22Rv1 (cell line): ENCODE data around the gene CGB2.
"Not testable (repeated sequence)": the region's sequence is repeated elsewhere in the genome, so short reads cannot be mapped to it uniquely, and the experiment has no call there.

Experiments
- ZFX ChIP-seq: fragments of 450-650 bp; IDR thresholded peaks from 2 replicates; pipeline ENCODE4 v1.6.1; 2017; ENCODE audit warnings: antibody characterized with exemption, borderline replicate concordance
- TF ChIP-seq, protein P1 (sequence below): fragments of 450-650 bp; IDR thresholded peaks from 2 replicates; pipeline ENCODE4 v1.5.1; 2017; ENCODE audit warnings: mild to moderate bottlenecking

DNA sequence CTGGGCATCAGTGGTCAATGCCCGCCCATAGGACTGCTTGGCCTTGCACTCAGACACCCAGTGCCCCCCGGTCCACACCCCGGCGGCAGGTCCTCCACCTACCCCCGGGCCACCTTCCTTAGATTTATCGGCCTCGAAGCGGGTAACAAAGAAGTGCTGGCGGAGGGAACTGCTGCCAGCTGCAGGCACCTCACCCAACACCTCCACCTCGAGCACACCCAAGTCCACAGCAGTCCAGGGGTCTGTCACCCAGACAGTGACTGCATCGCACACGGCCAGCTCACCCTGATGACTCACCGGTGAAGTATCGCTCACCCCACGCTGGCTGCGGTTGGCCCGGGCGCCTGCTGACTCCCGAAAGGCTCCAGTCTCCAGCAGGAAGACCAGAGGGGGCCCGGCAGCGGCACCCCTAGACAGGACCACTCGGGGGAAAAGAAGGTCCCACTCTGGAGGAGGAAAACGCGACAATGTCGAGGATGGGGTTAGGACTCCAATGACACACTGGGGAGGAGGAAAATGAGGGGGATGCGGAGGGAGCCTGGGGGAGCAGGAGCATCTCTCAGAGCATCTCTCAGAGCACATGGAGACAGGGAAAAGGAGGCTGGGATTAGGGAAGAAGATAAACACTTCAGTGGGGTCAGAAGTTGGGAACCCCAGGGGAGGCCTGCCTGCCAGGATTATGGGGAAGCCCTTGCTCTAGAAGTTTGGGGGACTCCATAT lies 7.0 kb downstream of the CGB2 start:
- TF ChIP-seq, protein P1, sequence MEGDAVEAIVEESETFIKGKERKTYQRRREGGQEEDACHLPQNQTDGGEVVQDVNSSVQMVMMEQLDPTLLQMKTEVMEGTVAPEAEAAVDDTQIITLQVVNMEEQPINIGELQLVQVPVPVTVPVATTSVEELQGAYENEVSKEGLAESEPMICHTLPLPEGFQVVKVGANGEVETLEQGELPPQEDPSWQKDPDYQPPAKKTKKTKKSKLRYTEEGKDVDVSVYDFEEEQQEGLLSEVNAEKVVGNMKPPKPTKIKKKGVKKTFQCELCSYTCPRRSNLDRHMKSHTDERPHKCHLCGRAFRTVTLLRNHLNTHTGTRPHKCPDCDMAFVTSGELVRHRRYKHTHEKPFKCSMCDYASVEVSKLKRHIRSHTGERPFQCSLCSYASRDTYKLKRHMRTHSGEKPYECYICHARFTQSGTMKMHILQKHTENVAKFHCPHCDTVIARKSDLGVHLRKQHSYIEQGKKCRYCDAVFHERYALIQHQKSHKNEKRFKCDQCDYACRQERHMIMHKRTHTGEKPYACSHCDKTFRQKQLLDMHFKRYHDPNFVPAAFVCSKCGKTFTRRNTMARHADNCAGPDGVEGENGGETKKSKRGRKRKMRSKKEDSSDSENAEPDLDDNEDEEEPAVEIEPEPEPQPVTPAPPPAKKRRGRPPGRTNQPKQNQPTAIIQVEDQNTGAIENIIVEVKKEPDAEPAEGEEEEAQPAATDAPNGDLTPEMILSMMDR: not testable (repeated sequence)
- not testable (repeated sequence) for TF ChIP-seq ZFX
